Muscle layer of colon (tissue), 2 donors: ENCODE results near the gene CLTB.

Source experiments
- H3K27ac ChIP-seq: one replicate; pipeline ENCODE4 v1.7.0; 2013; ENCODE audit warnings: low read depth, mild to moderate bottlenecking, low read length, moderate library complexity
- H3K27me3 ChIP-seq, 2 donors: one replicate each; pipeline ENCODE4 v1.7.0; 2013; ENCODE audit warnings: low read length in 2 of 2, mild to moderate bottlenecking in 2 of 2; ENCODE audit not compliant: insufficient read depth in 2 of 2, control insufficient read depth in 1 of 2
- H3K36me3 ChIP-seq: one replicate; pipeline ENCODE4 v1.7.0; 2013; ENCODE audit warnings: mild to moderate bottlenecking, low read length; ENCODE audit not compliant: insufficient read depth
- H3K4me1 ChIP-seq: one replicate; pipeline ENCODE4 v1.7.0; 2013; ENCODE audit warnings: mild to moderate bottlenecking, low read length; ENCODE audit not compliant: insufficient read depth
- H3K4me3 ChIP-seq, 2 donors: one replicate each; pipeline ENCODE4 v1.7.0; 2013; ENCODE audit warnings: low read length in 2 of 2, low read depth in 1 of 2, mild to moderate bottlenecking in 1 of 2, moderate library complexity in 1 of 2
- H3K9ac ChIP-seq: one replicate; pipeline ENCODE4 v1.7.0; 2013; ENCODE audit warnings: low read length
- H3K9me3 ChIP-seq: one replicate; pipeline ENCODE4 v1.7.0; 2013; ENCODE audit warnings: mild to moderate bottlenecking, low read length
- donor health status: abdominal sarcoma.
- donor health status: Adenocarcinoma of cecum.

Gene CLTB

DNA sequence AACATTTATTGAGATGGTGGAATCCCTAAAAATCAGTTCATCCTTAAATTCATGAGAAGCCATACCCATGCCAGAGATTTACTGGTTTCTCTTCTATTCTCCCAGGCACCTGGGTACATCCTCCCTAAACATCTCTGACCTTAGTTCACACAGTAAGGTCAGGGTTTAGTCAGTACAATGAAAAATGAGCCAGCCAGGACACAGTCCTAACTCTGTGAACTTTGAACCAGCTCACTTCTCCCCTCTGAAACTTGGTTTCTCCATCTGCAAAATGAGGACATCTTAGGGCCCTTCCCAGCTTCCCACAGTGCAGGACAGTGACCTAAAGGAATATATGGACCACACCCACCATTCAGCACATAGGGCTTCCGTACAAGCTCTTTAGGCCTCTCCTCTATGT is 29.8 kb downstream of the CLTB start:
- H3K4me1 ChIP-seq = peaks cover 24% of the 10 kb centered on the region
- H3K27ac ChIP-seq = no peak overlapping the region
- no peak overlapping the region for H3K4me3 ChIP-seq
- H3K27me3 ChIP-seq = no peaks in the 10 kb centered on the region
- H3K36me3 ChIP-seq = peaks cover 41% of the 10 kb centered on the region
- H3K9ac ChIP-seq = no peak overlapping the region
- no peaks in the 10 kb centered on the region for H3K9me3 ChIP-seq

DNA sequence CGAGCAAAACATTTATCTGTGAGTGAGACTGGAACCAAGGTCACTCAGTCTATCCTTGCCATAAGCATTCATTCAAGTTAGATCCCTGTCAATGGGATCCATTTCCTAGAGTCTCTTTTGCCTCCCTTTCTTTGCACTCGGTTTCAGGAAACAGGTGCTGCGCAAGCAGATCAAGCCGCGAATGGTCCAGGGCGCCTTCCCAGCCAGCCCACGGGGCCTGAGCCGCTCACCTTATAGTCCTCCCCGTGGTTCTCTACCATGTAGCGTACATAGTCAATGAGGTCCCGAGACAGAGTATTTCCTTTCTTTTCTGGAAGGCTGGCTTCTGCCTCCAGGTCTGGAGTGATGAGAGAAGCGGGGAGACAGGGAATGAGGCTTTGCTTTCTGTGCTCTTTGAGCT is 31.3 kb downstream of the CLTB start:
- Histone ChIP-seq H3K4me1 (peaks cover 31% of the 10 kb centered on the region), H3K4me3 (no peak overlapping the region), H3K27ac (no peak overlapping the region), H3K9ac (no peak overlapping the region), H3K36me3 (peaks cover 32% of the 10 kb centered on the region), H3K9me3 (no peaks in the 10 kb centered on the region), H3K27me3 (no peaks in the 10 kb centered on the region)

DNA sequence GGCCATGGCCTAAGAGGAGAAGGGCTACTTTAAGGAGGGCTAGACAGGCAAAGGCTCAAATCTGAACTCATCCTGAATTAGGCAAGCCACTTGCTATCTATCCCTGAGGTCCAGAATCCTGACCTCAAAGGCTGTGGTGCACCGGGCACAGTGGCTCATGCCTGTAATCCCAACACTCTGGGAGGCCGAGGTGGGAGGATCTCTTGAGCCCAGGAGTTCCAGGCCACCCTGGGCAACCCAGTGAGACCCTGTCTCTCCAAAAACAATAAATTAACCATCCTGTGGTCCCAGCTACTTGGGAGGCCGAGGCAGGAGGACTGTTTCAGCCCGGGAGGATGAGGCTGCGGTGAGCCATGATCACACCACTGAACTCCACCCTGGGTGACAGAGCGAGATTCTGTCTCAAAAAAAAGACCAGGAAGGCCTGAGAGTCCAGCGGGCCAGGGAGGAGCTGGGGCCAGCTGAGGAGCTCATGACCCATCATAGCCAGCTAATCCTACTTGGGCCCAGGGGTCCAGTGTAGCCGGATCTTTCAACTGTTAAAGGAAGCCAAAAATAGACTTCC is 31.9 kb downstream of the CLTB start:
- Histone ChIP-seq H3K27me3 (no peaks in the 10 kb centered on the region), H3K9me3 (no peaks in the 10 kb centered on the region), H3K9ac (no peak overlapping the region), H3K4me3 (no peak overlapping the region), H3K36me3 (peaks cover 32% of the 10 kb centered on the region), H3K27ac (no peak overlapping the region), H3K4me1 (peaks cover 28% of the 10 kb centered on the region)

DNA sequence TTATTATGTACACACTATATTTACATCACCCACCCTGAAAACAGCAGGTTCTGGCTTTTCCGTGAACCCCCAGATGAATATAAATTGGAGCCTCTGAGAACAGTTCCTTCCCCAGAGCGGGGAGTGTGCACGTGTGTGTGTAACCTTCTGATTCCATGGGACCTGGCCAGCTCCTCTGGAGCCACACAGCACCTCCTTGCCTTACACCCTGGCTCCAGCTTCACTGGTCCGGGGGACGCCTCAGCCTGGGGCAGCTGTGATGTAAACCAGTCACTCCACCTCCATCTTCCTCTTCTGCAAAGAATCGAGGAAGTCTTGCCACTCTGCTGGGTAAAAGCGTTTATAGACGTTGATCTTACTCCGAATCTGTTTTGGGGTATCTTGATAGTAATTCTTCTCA is 32.4 kb downstream of the CLTB start:
- Histone ChIP-seq H3K9me3 (no peaks in the 10 kb centered on the region), H3K4me1 (peaks cover 27% of the 10 kb centered on the region), H3K27me3 (no peaks in the 10 kb centered on the region), H3K9ac (no peak overlapping the region), H3K27ac (no peak overlapping the region), H3K36me3 (peaks cover 32% of the 10 kb centered on the region), H3K4me3 (no peak overlapping the region)

DNA sequence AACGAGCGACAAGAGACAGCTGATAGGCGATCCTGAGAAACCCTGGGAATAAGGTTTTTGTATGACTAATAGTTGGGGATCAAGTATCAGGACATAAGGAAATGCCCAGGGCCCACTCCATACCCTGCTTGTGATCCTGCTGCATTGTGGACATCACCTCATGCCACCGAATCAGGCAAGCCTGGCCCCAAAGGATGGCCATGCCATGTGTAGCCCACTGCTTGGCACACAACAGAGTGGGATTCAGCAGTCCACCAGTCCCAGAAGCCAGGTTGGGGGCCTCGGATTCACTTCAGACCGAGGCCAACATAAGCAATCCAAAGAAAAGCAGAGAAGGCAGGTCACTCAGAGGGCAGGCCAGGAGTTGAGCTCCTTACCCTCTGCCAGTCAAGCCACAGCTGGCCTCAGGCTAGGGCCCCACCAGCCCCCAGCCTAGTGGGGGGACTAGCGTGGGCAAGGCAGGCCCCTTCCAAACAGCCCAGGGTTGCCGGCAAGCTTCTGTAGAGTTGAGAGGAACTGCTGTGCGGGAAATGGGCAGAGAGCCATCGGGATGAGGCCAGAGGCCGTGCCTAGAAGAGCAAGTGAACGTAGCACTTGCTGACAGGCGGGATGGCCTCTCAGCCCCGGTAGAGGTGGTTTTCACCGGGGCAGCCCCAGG is 33.0 kb downstream of the CLTB start:
- H3K27ac ChIP-seq = no peak overlapping the region
- H3K4me3 ChIP-seq = no peak overlapping the region
- H3K27me3 ChIP-seq = no peaks in the 10 kb centered on the region
- H3K4me1 ChIP-seq = peaks cover 27% of the 10 kb centered on the region
- H3K36me3 ChIP-seq = peaks cover 32% of the 10 kb centered on the region
- H3K9ac ChIP-seq = no peak overlapping the region
- H3K9me3 ChIP-seq = no peaks in the 10 kb centered on the region

DNA sequence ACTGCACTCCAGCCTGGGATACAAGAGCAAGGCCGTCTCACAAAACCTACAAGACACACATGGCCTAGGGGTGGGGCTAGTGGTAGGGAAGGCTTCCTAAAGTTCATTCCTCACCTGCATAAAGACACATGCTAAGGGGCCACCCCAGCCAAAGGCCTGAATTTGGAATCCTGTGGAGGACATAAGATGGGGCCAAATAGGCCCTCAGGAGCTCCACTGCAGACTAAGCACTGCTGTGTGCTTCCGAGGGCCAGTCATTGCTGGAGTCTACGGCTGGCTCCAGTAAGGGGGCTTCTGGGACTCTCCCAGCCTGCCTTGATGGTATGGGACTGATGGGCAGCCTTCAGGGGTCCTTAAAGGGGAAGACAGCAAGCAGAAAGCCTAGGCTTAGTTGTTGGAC is 33.6 kb downstream of the CLTB start:
- H3K9ac ChIP-seq = no peak overlapping the region
- no peak overlapping the region for H3K27ac ChIP-seq
- peaks cover 23% of the 10 kb centered on the region for H3K4me1 ChIP-seq
- no peaks in the 10 kb centered on the region for H3K9me3 ChIP-seq
- H3K4me3 ChIP-seq = no peak overlapping the region
- H3K27me3 ChIP-seq = no peaks in the 10 kb centered on the region
- peaks cover 32% of the 10 kb centered on the region for H3K36me3 ChIP-seq

DNA sequence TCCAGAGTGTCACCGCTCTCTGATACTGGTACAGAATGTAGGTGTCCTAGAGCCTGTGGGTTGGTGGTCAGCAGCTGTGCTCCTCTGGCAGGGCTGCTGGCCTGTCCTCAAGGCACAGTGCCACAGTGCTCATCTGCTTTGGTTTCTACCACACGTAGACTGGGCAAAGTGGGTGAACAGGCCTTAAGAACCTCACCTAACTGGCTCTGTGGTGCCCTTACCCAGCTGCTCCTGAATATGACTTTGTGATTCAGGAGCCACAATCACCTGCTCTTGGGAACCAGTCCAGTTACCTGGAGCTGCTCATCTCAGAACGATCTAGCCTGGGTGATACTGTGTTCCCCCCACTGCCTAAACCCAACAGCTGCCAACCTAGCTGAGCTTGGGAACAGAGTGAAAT is 34.4 kb downstream of the CLTB start:
- Histone ChIP-seq H3K9ac (no peak overlapping the region), H3K27ac (peak overlapping the region; percentile 28), H3K4me3 (peak overlapping the region in 1 of 2 donors; percentile 7), H3K27me3 (no peaks in the 10 kb centered on the region), H3K36me3 (peaks cover 32% of the 10 kb centered on the region), H3K4me1 (peaks cover 16% of the 10 kb centered on the region), H3K9me3 (no peaks in the 10 kb centered on the region)

DNA sequence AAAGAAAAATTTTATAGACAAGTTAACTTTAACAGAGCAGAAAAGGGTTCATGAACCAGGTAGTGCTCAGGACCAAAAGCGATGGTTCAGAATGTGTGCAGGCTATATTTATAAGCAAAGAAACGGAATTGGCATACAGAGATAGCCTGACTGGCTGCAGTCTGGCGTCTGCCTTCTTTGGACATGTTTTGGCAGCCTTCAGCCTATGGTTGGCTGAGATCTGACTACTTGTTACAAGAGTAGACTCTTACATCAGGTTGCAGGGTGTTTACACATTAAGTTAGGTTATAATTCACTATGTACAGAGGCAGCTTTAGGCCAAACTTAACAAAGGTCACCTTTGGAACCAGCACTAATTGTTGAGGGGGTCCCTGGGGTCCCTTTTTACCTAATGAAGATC is 34.9 kb downstream of the CLTB start:
- H3K4me3 ChIP-seq = no peak overlapping the region
- H3K36me3 ChIP-seq = peaks cover 32% of the 10 kb centered on the region
- H3K27ac ChIP-seq = peak overlapping the region; percentile 28
- H3K4me1 ChIP-seq = peaks cover 13% of the 10 kb centered on the region
- H3K9ac ChIP-seq = no peak overlapping the region
- no peaks in the 10 kb centered on the region for H3K9me3 ChIP-seq
- no peaks in the 10 kb centered on the region for H3K27me3 ChIP-seq

DNA sequence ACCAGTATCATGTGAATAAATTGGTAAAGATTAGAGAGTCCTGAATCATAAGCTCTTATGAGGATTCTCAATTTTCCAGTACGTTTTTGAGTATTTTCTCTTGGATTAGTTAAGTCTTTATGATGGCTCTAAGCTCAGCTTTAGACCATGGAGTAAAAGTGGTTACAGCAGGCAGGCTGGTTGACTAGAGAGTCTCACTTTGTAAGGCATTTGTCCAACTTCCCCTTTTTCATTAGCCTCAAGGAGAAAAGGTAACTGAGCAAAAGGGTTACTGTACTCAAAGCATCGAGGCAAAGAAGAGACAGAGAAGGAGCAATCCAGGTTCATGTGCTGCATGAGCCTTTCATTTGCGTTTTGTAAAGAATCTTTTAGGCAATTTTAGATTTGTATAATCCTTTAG is 36.5 kb downstream of the CLTB start:
- Histone ChIP-seq H3K4me1 (peaks cover 13% of the 10 kb centered on the region), H3K36me3 (peaks cover 27% of the 10 kb centered on the region), H3K27ac (no peak overlapping the region), H3K27me3 (no peaks in the 10 kb centered on the region), H3K4me3 (no peak overlapping the region), H3K9me3 (no peaks in the 10 kb centered on the region), H3K9ac (no peak overlapping the region)

DNA sequence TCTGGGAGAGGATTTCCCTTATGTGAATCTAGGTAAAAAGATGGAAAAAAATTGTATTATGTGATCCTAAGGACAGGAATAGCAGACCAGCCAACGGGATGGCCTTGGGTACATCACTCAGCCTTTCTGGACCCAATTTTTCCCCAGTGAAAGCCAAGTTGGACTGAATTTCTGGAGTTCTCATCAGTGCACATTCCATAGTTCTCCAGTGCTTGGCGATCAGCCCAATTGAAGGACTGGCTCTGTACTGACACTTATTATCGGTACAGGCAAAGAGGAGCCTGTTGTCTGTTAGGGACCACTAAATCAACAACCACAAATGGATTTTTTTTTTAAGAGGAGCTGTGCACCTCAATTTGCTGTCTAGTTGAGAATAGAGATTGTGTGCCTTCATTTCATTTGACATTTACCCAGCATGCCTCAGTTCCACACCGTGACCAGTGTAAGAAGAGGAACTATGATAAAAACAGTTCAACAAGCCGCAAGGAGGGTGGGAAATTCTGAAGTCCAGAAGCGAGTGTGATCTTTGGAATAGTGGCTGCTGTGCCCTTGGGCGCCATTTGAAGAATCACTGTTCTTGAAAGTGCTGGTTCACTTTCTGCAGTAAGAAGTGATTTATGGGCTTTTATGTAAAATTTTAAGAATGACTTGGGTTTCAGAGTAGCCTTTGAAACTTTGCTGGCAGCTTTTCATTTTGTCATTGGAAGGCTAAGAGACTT is 43.1 kb downstream of the CLTB start:
- no peak overlapping the region for H3K4me3 ChIP-seq
- H3K4me1 ChIP-seq = peaks cover 9% of the 10 kb centered on the region
- H3K9ac ChIP-seq = no peak overlapping the region
- no peaks in the 10 kb centered on the region for H3K27me3 ChIP-seq
- no peak overlapping the region for H3K27ac ChIP-seq
- H3K36me3 ChIP-seq = peaks cover 40% of the 10 kb centered on the region
- H3K9me3 ChIP-seq = no peaks in the 10 kb centered on the region

DNA sequence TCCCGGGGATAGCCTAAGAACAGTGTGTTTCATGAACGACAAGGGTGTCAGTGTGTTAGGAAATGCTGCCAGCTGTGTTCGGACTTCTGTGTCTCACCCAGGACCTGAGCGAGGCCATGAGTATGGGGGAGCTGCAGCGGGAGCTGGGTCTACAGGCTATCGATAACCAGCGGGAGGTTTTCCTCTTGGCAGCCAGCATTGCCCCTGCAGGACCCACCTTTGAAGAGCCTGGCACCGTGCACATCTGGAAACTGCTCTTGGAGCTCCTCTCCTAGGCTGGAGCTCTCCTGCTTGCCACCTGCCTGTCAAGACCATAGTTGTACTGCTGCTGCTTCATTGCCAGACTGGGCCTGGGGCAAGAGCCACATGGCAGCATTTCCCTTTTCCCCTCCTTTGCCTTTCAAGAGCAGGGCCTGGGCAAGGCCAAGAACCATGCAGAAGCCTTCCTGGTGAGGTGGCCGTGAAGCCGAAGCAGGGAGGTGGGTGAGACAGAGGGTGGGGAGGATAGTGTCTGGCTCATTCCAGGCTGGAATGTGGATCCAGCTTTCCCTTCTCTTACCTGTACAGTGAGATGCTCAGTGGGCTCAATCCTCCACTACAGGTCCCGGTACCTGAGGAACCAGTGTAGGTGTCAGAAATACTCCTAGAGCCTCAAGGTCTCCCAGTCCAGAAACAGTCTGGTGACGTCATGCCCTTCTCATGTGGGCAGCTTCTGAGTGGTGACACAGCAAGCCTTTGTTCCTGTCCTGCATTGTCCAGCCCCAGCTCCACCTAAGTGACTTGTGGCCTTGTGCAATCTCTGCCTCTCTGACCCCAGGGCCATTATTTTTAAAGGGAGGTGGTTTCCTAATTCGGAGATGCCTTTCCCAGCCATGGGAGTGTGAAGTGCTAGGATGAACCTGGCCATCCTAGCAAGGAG is 44.5 kb downstream of the CLTB start:
- Histone ChIP-seq H3K36me3 (peaks cover 50% of the 10 kb centered on the region), H3K4me3 (no peak overlapping the region), H3K9me3 (no peaks in the 10 kb centered on the region), H3K27me3 (no peaks in the 10 kb centered on the region), H3K4me1 (peaks cover 15% of the 10 kb centered on the region), H3K9ac (no peak overlapping the region), H3K27ac (no peak overlapping the region)
